C4-2B (cell line): ENCODE results near the gene WNT11.

Source experiments
- H3K27ac ChIP-seq: fragments of 450-650 bp; 2 replicates; pipeline ENCODE4 v1.5.1; 2017
- ZFX ChIP-seq: fragments of 450-650 bp; IDR thresholded peaks from 2 replicates; pipeline ENCODE4 v1.6.1; 2017
- TF ChIP-seq, protein P1 (sequence below): fragments of 450-650 bp; conservative IDR thresholded peaks from 2 replicates; pipeline ENCODE4 v1.5.1; 2017; ENCODE audit warnings: mild to moderate bottlenecking

The WNT11 gene

GRCh38 chr11:76242004-76242779 is 35.9 kb upstream of the WNT11 start:
- TF ChIP-seq, protein P1, sequence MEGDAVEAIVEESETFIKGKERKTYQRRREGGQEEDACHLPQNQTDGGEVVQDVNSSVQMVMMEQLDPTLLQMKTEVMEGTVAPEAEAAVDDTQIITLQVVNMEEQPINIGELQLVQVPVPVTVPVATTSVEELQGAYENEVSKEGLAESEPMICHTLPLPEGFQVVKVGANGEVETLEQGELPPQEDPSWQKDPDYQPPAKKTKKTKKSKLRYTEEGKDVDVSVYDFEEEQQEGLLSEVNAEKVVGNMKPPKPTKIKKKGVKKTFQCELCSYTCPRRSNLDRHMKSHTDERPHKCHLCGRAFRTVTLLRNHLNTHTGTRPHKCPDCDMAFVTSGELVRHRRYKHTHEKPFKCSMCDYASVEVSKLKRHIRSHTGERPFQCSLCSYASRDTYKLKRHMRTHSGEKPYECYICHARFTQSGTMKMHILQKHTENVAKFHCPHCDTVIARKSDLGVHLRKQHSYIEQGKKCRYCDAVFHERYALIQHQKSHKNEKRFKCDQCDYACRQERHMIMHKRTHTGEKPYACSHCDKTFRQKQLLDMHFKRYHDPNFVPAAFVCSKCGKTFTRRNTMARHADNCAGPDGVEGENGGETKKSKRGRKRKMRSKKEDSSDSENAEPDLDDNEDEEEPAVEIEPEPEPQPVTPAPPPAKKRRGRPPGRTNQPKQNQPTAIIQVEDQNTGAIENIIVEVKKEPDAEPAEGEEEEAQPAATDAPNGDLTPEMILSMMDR = no peak
- TF ChIP-seq ZFX = no peak
- H3K27ac ChIP-seq = no peak overlapping the region

DNA sequence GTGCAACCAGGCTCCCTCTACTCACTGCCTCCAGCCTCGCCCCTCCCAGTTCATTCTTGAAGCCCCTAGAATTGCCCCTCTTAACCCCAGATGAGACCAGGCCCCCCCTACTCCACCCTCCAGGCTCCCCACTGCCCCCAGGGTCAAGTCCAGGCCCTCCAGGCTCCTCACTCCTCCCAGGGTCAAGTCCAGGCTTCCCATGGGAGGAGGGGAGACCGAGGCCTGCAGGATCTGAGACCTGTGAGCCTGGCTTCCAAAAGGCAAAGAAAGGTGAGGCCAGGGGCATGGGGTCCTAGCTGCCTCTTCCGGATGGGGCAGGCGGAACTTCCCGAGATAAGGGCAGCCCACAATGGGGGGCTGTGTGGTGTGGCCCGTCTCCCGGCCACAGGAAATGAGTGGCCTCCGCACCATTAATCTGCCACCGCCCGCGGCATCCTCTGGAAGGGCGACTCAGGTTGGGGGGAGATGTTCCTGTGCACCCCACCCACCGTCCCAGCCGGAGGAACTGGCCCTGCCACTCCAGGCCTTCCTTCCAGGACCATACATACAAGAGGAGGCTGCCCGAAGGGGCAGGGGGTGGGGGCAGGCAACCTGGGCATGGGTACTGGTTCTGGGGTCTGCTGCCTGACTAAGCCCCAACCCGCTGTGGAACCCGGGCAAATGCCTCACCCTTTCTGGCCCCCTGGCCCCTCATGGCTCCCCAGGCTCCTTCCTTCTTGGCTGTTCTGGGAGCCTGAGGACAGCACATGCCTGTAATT is 35.1 kb upstream of the WNT11 start:
- no peak overlapping the region for H3K27ac ChIP-seq
- TF ChIP-seq ZFX = no peak
- TF ChIP-seq, protein P1 = no peak

GRCh38 chr11:76240666-76241065 is 34.4 kb upstream of the WNT11 start:
- no peak for TF ChIP-seq ZFX
- TF ChIP-seq, protein P1 = no peak
- H3K27ac ChIP-seq = no peak overlapping the region

- no peak for TF ChIP-seq ZFX
- TF ChIP-seq, protein P1 = no peak
- H3K27ac ChIP-seq = no peak overlapping the region
Observed at GRCh38 chr11:76240161-76240540, 33.8 kb upstream of the WNT11 start.

GRCh38 chr11:76239483-76240160 is 33.3 kb upstream of the WNT11 start:
- H3K27ac ChIP-seq = no peak overlapping the region
- TF ChIP-seq, protein P1 = no peak
- TF ChIP-seq ZFX = no peak

DNA sequence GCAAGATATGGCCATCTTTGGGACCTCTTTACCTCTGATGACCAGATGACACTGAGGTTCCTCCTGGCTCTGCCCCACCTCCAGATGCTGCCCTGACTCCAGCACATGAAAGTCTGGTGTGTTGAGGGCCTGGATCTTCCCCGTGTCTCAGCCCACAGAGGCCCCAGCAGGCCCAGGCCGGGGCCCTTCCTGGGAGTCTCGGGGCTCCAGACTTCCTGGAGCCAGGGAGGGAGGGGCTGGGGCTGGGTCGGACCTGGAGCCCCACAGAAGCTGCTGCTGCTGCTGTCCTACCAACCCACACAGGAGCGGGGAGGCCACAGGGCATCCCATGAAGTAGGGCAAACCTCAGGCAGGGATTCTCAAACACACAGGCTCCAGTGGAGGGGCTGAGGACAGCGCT is 32.2 kb upstream of the WNT11 start:
- H3K27ac ChIP-seq = no peak overlapping the region
- TF ChIP-seq, protein P1 = no peak
- TF ChIP-seq ZFX = no peak

DNA sequence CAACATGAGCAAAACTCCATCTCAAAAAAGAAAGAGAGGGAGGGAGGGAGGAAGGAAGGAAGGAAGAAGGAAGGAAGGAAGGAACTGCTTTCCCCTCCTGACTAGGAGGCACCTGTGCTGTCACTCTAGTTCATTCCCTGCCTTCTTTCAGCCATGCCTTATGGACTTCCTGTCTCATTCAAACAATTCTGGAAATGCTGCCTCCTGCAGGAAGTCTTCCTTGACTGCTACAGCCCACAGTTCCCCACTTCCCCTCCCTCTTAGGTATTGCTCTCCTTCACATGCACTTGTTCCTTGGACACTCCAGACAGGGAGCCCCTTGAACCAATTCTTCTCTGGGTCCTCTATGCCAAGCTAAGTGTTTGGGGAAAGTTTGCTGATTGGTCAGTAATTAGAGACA is 31.6 kb upstream of the WNT11 start:
- TF ChIP-seq, protein P1 = no peak
- TF ChIP-seq ZFX = no peak
- no peak overlapping the region for H3K27ac ChIP-seq
